Liver (tissue), 9 donors: ENCODE results near the gene RAI14. TPM values are rescaled to one million over a fixed set of nuclear protein-coding genes. Genes with fewer than 3 reads are reported as not detected.

ENCODE experiments used
- DNase-seq: peaks from one replicate; pipeline ENCODE4 v3.0.0-alpha.2; 2017; ENCODE audit warnings: low spot score
- H3K27ac ChIP-seq, 2 donors: one replicate each; pipeline ENCODE4 v1.7.0; 2013; ENCODE audit warnings: inconsistent platforms in 2 of 2, low read length in 2 of 2, control low read depth in 1 of 2, low read depth in 1 of 2, mild to moderate bottlenecking in 1 of 2
- H3K27me3 ChIP-seq, 4 donors: one replicate each; pipeline versions ENCODE4 v1.6.1 to v1.7.0; 2013; ENCODE audit warnings: low read length in 3 of 4, inconsistent platforms in 1 of 4, mild to moderate bottlenecking in 1 of 4, moderate library complexity in 1 of 4; ENCODE audit not compliant: control insufficient read depth in 4 of 4, insufficient read depth in 4 of 4
- H3K36me3 ChIP-seq, 4 donors: one replicate each; pipeline versions ENCODE4 v1.6.1 to v1.7.0; 2013; ENCODE audit warnings: low read length in 3 of 4, mild to moderate bottlenecking in 3 of 4, low read depth in 1 of 4, moderate library complexity in 1 of 4; ENCODE audit not compliant: control insufficient read depth in 4 of 4, insufficient read depth in 3 of 4
- H3K4me1 ChIP-seq, 4 donors: one replicate each; pipeline versions ENCODE4 v1.6.1 to v1.7.0; 2013; ENCODE audit warnings: low read length in 3 of 4, mild to moderate bottlenecking in 3 of 4, moderate library complexity in 1 of 4; ENCODE audit not compliant: control insufficient read depth in 4 of 4, insufficient read depth in 4 of 4
- H3K4me3 ChIP-seq, 3 donors: one replicate each; pipeline versions ENCODE4 v1.6.1 to v1.7.0; 2013; ENCODE audit warnings: low read length in 3 of 3, control low read depth in 1 of 3, low read depth in 1 of 3, mild to moderate bottlenecking in 1 of 3
- H3K9ac ChIP-seq, 2 donors: one replicate each; pipeline ENCODE4 v1.7.0; 2013; ENCODE audit warnings: low read length in 2 of 2, mild to moderate bottlenecking in 2 of 2, moderate library complexity in 2 of 2, control low read depth in 1 of 2, low read depth in 1 of 2
- H3K9me3 ChIP-seq, 4 donors: one replicate each; pipeline versions ENCODE4 v1.6.1 to v1.7.0; 2013; ENCODE audit warnings: low read length in 3 of 4; ENCODE audit not compliant: control insufficient read depth in 4 of 4
- ATF3 ChIP-seq: IDR thresholded peaks from 2 replicates; pipeline ENCODE4 v1.6.1; 2016; ENCODE audit warnings: antibody characterized with exemption
- CTCF ChIP-seq: fragments of 150-350 bp; IDR thresholded peaks from 2 replicates; pipeline ENCODE4 v1.5.1; 2017; ENCODE audit warnings: improper control_type of control experiment, low read depth, low read length; ENCODE audit not compliant: missing input control
- EGR1 ChIP-seq, 2 donors: IDR thresholded peaks; 2 replicates each; pipeline ENCODE4 v1.6.1; 2016 to 2018; ENCODE audit warnings: antibody characterized with exemption in 2 of 2, low read depth in 2 of 2
- FOXA1 ChIP-seq: IDR thresholded peaks from 2 replicates; pipeline ENCODE4 v1.6.1; 2016; ENCODE audit warnings: antibody characterized with exemption
- FOXA2 ChIP-seq: IDR thresholded peaks from 2 replicates; pipeline ENCODE4 v1.6.1; 2016; ENCODE audit warnings: antibody characterized with exemption
- GABPA ChIP-seq, 2 donors: IDR thresholded peaks in 1 of 2; conservative IDR thresholded peaks in 1 of 2; 2 replicates each; pipeline ENCODE4 v1.6.1; 2016; ENCODE audit warnings: antibody characterized with exemption in 2 of 2, mild to moderate bottlenecking in 1 of 2, moderate library complexity in 1 of 2
- HNF4A ChIP-seq, 2 donors: conservative IDR thresholded peaks; 2 replicates each; pipeline ENCODE4 v1.6.1; 2016; ENCODE audit warnings: antibody characterized with exemption in 2 of 2, mild to moderate bottlenecking in 2 of 2
- HNF4G ChIP-seq: IDR thresholded peaks from 2 replicates; pipeline ENCODE4 v1.6.1; 2016; ENCODE audit warnings: antibody characterized with exemption
- JUND ChIP-seq, 2 donors: IDR thresholded peaks; 2 replicates each; pipeline ENCODE4 v1.6.1; 2016; ENCODE audit warnings: antibody characterized with exemption in 2 of 2
- NR2F2 ChIP-seq: IDR thresholded peaks from 2 replicates; pipeline ENCODE4 v1.6.1; 2016; ENCODE audit warnings: antibody characterized with exemption
- RAD21 ChIP-seq, 2 donors: IDR thresholded peaks; 2 replicates each; pipeline ENCODE4 v1.6.1; 2016; ENCODE audit warnings: antibody characterized with exemption in 2 of 2, mild to moderate bottlenecking in 2 of 2
- REST ChIP-seq: IDR thresholded peaks from 2 replicates; pipeline ENCODE4 v1.6.1; 2016; ENCODE audit warnings: antibody characterized with exemption, mild to moderate bottlenecking
- RXRA ChIP-seq, 2 donors: IDR thresholded peaks; 2 replicates each; pipeline ENCODE4 v1.6.1; 2017 to 2018; ENCODE audit warnings: antibody characterized with exemption in 2 of 2, mild to moderate bottlenecking in 1 of 2
- TAF1 ChIP-seq: conservative IDR thresholded peaks from 2 replicates; pipeline ENCODE4 v1.6.1; 2016; ENCODE audit warnings: antibody characterized with exemption, mild to moderate bottlenecking
- YY1 ChIP-seq: IDR thresholded peaks from 2 replicates; pipeline ENCODE4 v1.6.1; 2016; ENCODE audit warnings: antibody characterized with exemption, mild to moderate bottlenecking
- ZBTB33 ChIP-seq: IDR thresholded peaks from 2 replicates; pipeline ENCODE4 v1.6.1; 2016; ENCODE audit warnings: antibody characterized with exemption
- WGBS: extraction: QIAGEN DNeasy Blood & Tissue Kit; methylation state at CpG from one replicate; pipeline ENCODE4 v1.1.7; 2013; 5-methylcytosine and 5-hydroxymethylcytosine counted together
- polyA plus RNA-seq, 2 donors: library from polyadenylated mRNA; stranded (reverse) in 1 of 2; unstranded in 1 of 2; fragments of 200-250 nt in 1 of 2; fragments of >200 nt in 1 of 2; fragmentation: Nextera tagmentation in 1 of 2; extraction: Ambion mirVana in 1 of 2; gene quantifications; one replicate each; pipeline versions ENCODE4 v1.2.1 to v1.2.3, GENCODE V29; 2013 to 2015
- total RNA-seq, 2 donors: library from RNA; depleted of rRNA; stranded (reverse); fragments of >200 nt; gene quantifications; one replicate each; pipeline ENCODE4 v1.2.3, GENCODE V29; 2014
- donor health status: healthy.
- donor health status: healthy.
- donor health status: healthy.
- donor health status: healthy.
- donor health status: healthy.

Gene RAI14
- total and polyA plus RNA-seq, 4 donors, result 7.8 to 21.4 (median 11.4) TPM

- no peaks in the 10 kb centered on the region for H3K9me3 ChIP-seq
- no peaks in the 10 kb centered on the region for H3K36me3 ChIP-seq
- no peak overlapping the region for H3K9ac ChIP-seq
- WGBS, result 60% methylated on average over 2 of the region's 2 CpGs
- no peak overlapping the region for H3K4me3 ChIP-seq
- no peaks in the 10 kb centered on the region for H3K27me3 ChIP-seq
- TF ChIP-seq EGR1 (IDR thresholded peaks at IDR 0.05; ENCODE audit: low read depth in 2 of 2), result no peak
- no peak for TF ChIP-seq RXRA (IDR thresholded peaks at IDR 0.05)
- no peak for TF ChIP-seq RAD21 (IDR thresholded peaks at IDR 0.05)
- TF ChIP-seq NR2F2, result no peak
- no peak for TF ChIP-seq HNF4A (conservative IDR thresholded peaks at IDR 0.05)
- TF ChIP-seq YY1, result no peak
- TF ChIP-seq ATF3, result no peak
- TF ChIP-seq FOXA2, result no peak
- TF ChIP-seq TAF1, result no peak
- no peak for TF ChIP-seq HNF4G
- TF ChIP-seq CTCF, result no peak
- TF ChIP-seq ZBTB33, result no peak
- no peak for TF ChIP-seq JUND (IDR thresholded peaks at IDR 0.05)
- no peak for TF ChIP-seq REST
- TF ChIP-seq GABPA (IDR thresholded peaks at IDR 0.05 in 1 of 2, conservative IDR thresholded peaks at IDR 0.05 in 1 of 2), result no peak
- no peak for TF ChIP-seq FOXA1
- no peak overlapping the region for H3K27ac ChIP-seq
- no peak for DNase-seq
- H3K4me1 ChIP-seq, result no peaks in the 10 kb centered on the region
These were observed 202.7 kb downstream of the RAI14 start for GRCh38 chr5:34858790-34859189.

- H3K27ac ChIP-seq, result no peak overlapping the region
- no peak for TF ChIP-seq ATF3
- TF ChIP-seq CTCF, result no peak
- TF ChIP-seq NR2F2, result no peak
- no peak for TF ChIP-seq REST
- no peak for TF ChIP-seq HNF4A (conservative IDR thresholded peaks at IDR 0.05)
- no peak for TF ChIP-seq TAF1
These were observed 203.1 kb downstream of the RAI14 start for GRCh38 chr5:34859253-34859652.

More at GRCh38 chr5:34859253-34859652, 203.1 kb downstream of the RAI14 start:
- DNase-seq, result no peak
- no peaks in the 10 kb centered on the region for H3K36me3 ChIP-seq
- WGBS, result 70% methylated on average over 5 of the region's 5 CpGs
- H3K4me3 ChIP-seq, result no peak overlapping the region
- H3K9ac ChIP-seq, result no peak overlapping the region
- H3K27me3 ChIP-seq, result no peaks in the 10 kb centered on the region
- H3K9me3 ChIP-seq, result no peaks in the 10 kb centered on the region
- H3K4me1 ChIP-seq, result no peaks in the 10 kb centered on the region
